OCI-LY1 (cell line): ENCODE results near the gene PPIL4.
"Not testable (repeated sequence)": the region's sequence is repeated elsewhere in the genome, so short reads cannot be mapped to it uniquely, and the experiment has no call there.

ENCODE experiments used
- H2AFZ ChIP-seq: fragments of 200-600 bp; sonication (generic), shearing (Covaris generic); 2 replicates; pipeline ENCODE4 v1.6.0; 2014; ENCODE audit warnings: antibody characterized with exemption, mild to moderate bottlenecking, low read length
- H3F3A ChIP-seq: fragments of 200-600 bp; sonication (generic), shearing (Covaris generic); 2 replicates; pipeline ENCODE4 v1.6.0; 2014; ENCODE audit warnings: mild to moderate bottlenecking, antibody characterized with exemption, low read length, moderate library complexity; ENCODE audit not compliant: insufficient read depth
- H3K27ac ChIP-seq: fragments of 200-600 bp; sonication (generic); 2 replicates; pipeline ENCODE4 v1.5.1; 2014; ENCODE audit warnings: low read length, mixed run types, mild to moderate bottlenecking, low read depth; ENCODE audit not compliant: poor library complexity, severe bottlenecking
- H3K27me3 ChIP-seq: fragments of 200-600 bp; sonication (generic); 2 replicates; pipeline ENCODE4 v1.6.0; 2014; ENCODE audit warnings: antibody characterized with exemption, mild to moderate bottlenecking, low read length, moderate library complexity; ENCODE audit not compliant: insufficient read depth
- H3K36me3 ChIP-seq: fragments of 200-600 bp; sonication (generic); 2 replicates; pipeline ENCODE4 v1.6.1; 2014; ENCODE audit warnings: mild to moderate bottlenecking, antibody characterized with exemption, low read length, moderate library complexity, mixed read lengths; ENCODE audit not compliant: insufficient read depth
- H3K4me1 ChIP-seq: fragments of 200-600 bp; sonication (generic); 2 replicates; pipeline ENCODE4 v1.5.1; 2014; ENCODE audit warnings: mild to moderate bottlenecking, low read length, moderate library complexity; ENCODE audit not compliant: insufficient read depth, severe bottlenecking
- H3K4me2 ChIP-seq: fragments of 200-600 bp; sonication (generic), shearing (Covaris generic); 2 replicates; pipeline ENCODE4 v1.6.1; 2014; ENCODE audit warnings: low read length
- H3K4me3 ChIP-seq: fragments of 200-600 bp; sonication (generic); 2 replicates; pipeline ENCODE4 v1.5.1; 2014; ENCODE audit warnings: low read length, low read depth, mild to moderate bottlenecking, mixed read lengths; ENCODE audit not compliant: poor library complexity, severe bottlenecking
- H3K79me2 ChIP-seq: fragments of 200-600 bp; shearing (Covaris generic); 2 replicates; pipeline ENCODE4 v1.6.1; 2016; ENCODE audit warnings: mixed run types, low read length, mixed read lengths; ENCODE audit not compliant: insufficient read depth
- H3K9ac ChIP-seq: fragments of 200-600 bp; sonication (generic), shearing (Covaris generic); 2 replicates; pipeline ENCODE4 v1.6.1; 2014; ENCODE audit warnings: mild to moderate bottlenecking, low read length, mixed read lengths
- H3K9me2 ChIP-seq: fragments of 200-600 bp; sonication (generic), shearing (Covaris generic); 2 replicates; pipeline ENCODE4 v1.6.1; 2014; ENCODE audit warnings: low read depth, mild to moderate bottlenecking, low read length, mixed read lengths
- H3K9me3 ChIP-seq: fragments of 200-600 bp; shearing (Covaris generic); 2 replicates; pipeline ENCODE4 v1.6.1; 2014; ENCODE audit warnings: low read length, mixed read lengths
- H4K20me1 ChIP-seq: fragments of 200-600 bp; sonication (generic), shearing (Covaris generic); 2 replicates; pipeline ENCODE4 v1.6.0; 2016; ENCODE audit warnings: mild to moderate bottlenecking, low read length; ENCODE audit not compliant: insufficient read depth
- EZH2 ChIP-seq: fragments of 200-600 bp; sonication (generic), shearing (Covaris generic); IDR thresholded peaks from 2 replicates; pipeline ENCODE4 v1.8.0; 2017; ENCODE audit warnings: borderline replicate concordance, mixed run types, mild to moderate bottlenecking, antibody characterized with exemption, low read length, moderate library complexity, mixed read lengths
- TF ChIP-seq, protein P1 (sequence below): fragments of 200-600 bp; sonication (generic), shearing (Covaris generic); IDR thresholded peaks from 2 replicates; pipeline ENCODE4 v1.5.1; 2017; ENCODE audit warnings: mild to moderate bottlenecking, antibody characterized with exemption, low read length, moderate library complexity, mixed read lengths

The PPIL4 gene

DNA sequence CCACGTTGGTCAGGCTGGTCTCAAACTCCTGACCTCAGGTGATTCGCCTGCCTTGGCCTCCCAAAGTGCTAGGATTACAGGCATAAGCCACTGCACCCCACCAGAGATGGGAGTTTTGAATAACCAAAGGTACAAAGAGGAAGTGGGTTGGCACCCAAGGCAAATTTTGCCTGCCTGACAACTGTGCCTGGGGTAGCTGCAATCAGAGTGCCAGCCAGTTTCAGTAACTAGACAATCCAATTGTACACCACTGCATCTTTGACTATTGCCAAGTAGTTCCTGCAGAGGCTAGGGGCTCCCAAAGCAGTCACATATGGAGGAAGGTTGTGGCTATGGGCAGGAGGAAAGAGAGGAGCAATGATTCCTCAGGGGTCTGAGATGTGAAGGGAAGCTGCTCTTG lies 77.7 kb downstream of the PPIL4 start:
- Histone ChIP-seq H3K4me2 (peak overlapping the region; percentile 63), H3K4me3 (peak overlapping the region; percentile 40), H4K20me1 (no peaks in the 10 kb centered on the region), H3K36me3 (peaks cover 34% of the 10 kb centered on the region; the same call in 1 of the 2 replicates), H2AFZ (no peak overlapping the region), H3K27me3 (no peaks in the 10 kb centered on the region), H3K4me1 (peaks cover 85% of the 10 kb centered on the region), H3K9me3 (no peaks in the 10 kb centered on the region), H3F3A (no peaks in the 10 kb centered on the region), H3K9me2 (no peaks in the 10 kb centered on the region), H3K9ac (peak overlapping the region; percentile 74), H3K79me2 (no peaks in the 10 kb centered on the region), H3K27ac (peak overlapping the region; percentile 99)
- TF ChIP-seq EZH2 = no peak
- TF ChIP-seq, protein P1, sequence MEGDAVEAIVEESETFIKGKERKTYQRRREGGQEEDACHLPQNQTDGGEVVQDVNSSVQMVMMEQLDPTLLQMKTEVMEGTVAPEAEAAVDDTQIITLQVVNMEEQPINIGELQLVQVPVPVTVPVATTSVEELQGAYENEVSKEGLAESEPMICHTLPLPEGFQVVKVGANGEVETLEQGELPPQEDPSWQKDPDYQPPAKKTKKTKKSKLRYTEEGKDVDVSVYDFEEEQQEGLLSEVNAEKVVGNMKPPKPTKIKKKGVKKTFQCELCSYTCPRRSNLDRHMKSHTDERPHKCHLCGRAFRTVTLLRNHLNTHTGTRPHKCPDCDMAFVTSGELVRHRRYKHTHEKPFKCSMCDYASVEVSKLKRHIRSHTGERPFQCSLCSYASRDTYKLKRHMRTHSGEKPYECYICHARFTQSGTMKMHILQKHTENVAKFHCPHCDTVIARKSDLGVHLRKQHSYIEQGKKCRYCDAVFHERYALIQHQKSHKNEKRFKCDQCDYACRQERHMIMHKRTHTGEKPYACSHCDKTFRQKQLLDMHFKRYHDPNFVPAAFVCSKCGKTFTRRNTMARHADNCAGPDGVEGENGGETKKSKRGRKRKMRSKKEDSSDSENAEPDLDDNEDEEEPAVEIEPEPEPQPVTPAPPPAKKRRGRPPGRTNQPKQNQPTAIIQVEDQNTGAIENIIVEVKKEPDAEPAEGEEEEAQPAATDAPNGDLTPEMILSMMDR = no peak

DNA sequence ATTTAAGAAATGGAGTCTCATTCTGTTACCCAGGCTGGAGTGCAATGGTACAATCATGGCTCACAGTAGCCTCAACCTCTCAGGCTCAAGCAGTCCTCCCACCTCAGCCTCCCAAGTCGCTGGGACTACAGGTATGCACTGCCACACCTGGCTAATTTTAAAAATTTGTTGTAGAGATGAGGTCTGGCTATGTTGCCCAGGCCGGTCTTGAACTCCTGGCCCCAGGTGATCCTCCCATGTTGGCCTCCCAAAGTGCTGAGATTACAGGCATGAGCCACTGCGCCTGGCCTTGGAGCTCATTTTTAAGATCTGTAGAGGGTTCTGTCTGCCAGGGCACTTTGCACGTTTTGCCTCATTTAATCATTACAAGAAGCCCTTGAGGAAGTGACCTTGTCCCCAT lies 78.6 kb downstream of the PPIL4 start:
- Histone ChIP-seq H3K36me3 (peaks cover 37% of the 10 kb centered on the region; the same call in 1 of the 2 replicates), H3K4me2 (peak overlapping the region; percentile 63), H3K9me2 (no peaks in the 10 kb centered on the region), H4K20me1 (no peaks in the 10 kb centered on the region), H2AFZ (no peak overlapping the region), H3F3A (no peaks in the 10 kb centered on the region), H3K9ac (peak overlapping the region; percentile 67), H3K27me3 (no peaks in the 10 kb centered on the region), H3K4me1 (peaks cover 76% of the 10 kb centered on the region), H3K79me2 (no peaks in the 10 kb centered on the region), H3K27ac (peak overlapping the region; percentile 99), H3K9me3 (no peaks in the 10 kb centered on the region), H3K4me3 (peak overlapping the region; percentile 40)
- no peak for TF ChIP-seq EZH2
- TF ChIP-seq, protein P1 = no peak

DNA sequence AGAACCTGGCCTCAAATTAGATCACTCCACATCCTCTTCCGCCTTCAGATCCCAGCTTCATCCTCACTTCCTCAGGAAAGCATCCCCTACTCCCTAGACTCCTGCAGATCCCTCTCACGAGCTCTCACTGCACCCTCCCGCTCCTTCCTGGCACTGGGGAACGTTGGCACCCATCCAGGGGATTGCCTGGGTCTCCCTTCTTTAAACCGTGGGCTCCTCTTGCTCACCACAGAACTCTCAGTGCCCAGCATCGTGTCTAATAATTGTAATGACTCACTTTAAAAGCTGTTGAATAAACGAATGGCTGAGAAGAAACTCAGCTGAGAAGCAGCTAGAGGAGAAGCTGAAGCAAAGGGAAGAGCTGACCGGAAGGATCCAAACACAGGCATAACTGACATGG lies 81.4 kb downstream of the PPIL4 start:
- peaks cover 47% of the 10 kb centered on the region for H3K4me1 ChIP-seq
- peaks cover 39% of the 10 kb centered on the region for H3K36me3 ChIP-seq
- no peaks in the 10 kb centered on the region for H3F3A ChIP-seq
- TF ChIP-seq EZH2 = no peak
- no peaks in the 10 kb centered on the region for H4K20me1 ChIP-seq
- no peaks in the 10 kb centered on the region for H3K9me3 ChIP-seq
- peak overlapping the region; percentile 99 for H3K27ac ChIP-seq
- H3K4me2 ChIP-seq = no peak overlapping the region
- no peak overlapping the region for H3K4me3 ChIP-seq
- H3K79me2 ChIP-seq = no peaks in the 10 kb centered on the region
- H3K9me2 ChIP-seq = no peaks in the 10 kb centered on the region
- H2AFZ ChIP-seq = no peak overlapping the region
- no peaks in the 10 kb centered on the region for H3K27me3 ChIP-seq
- no peak overlapping the region for H3K9ac ChIP-seq

DNA sequence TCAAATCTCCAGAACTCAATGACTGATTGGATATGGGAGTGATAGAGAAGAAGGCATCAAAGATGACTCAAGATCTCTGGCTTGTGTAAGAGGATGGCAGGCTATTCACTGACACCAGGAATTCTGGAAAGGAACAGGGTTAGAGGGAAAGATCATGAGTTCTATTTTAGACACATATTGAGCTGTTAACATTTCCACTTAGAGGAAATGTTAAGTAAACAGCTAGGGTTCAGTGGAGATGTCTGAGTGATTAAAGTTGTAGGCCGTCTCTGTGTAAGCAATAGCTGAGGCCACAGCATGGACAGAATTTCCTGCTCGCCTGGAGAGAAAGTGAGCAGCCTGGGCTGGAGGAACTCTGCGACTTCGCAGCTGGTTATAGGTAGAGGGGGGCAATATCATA lies 82.1 kb downstream of the PPIL4 start:
- H2AFZ ChIP-seq = no peak overlapping the region
- no peaks in the 10 kb centered on the region for H3F3A ChIP-seq
- H3K4me2 ChIP-seq = no peak overlapping the region
- H3K27ac ChIP-seq = peak overlapping the region; percentile 99
- no peaks in the 10 kb centered on the region for H3K79me2 ChIP-seq
- H3K9ac ChIP-seq = no peak overlapping the region
- peaks cover 44% of the 10 kb centered on the region for H3K36me3 ChIP-seq
- peaks cover 41% of the 10 kb centered on the region for H3K4me1 ChIP-seq
- no peaks in the 10 kb centered on the region for H3K9me2 ChIP-seq
- no peaks in the 10 kb centered on the region for H4K20me1 ChIP-seq
- H3K4me3 ChIP-seq = no peak overlapping the region
- H3K27me3 ChIP-seq = no peaks in the 10 kb centered on the region
- H3K9me3 ChIP-seq = no peaks in the 10 kb centered on the region
- TF ChIP-seq EZH2 = no peak
- TF ChIP-seq, protein P1 = no peak

DNA sequence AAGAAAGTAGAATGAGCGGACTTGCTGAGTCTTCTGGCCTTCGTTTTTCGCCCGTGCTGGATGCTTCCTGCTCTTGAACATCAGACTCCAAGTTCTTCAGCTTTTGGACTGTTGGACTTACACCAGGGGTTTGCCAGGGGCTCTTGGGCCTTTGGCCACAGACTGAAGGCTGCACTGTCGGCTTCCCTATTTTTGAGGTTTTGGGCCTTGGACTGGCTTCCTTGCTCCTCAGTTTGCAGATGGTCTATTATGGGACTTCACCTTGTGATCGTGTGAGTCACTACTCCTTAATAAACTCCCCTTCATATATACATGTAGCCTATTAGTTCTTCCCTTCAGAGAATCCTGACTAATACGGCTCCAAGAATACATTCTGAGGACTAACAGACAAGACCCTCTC lies 83.1 kb downstream of the PPIL4 start:
- not testable (repeated sequence) for H3K9me3 ChIP-seq, H3K9ac ChIP-seq, H3K9me2 ChIP-seq, H2AFZ ChIP-seq, H3K27ac ChIP-seq, H3K79me2 ChIP-seq, H4K20me1 ChIP-seq, H3K4me3 ChIP-seq, H3K27me3 ChIP-seq, H3F3A ChIP-seq, H3K4me2 ChIP-seq
- Histone ChIP-seq H3K4me1 (peaks cover 30% of the 10 kb centered on the region), H3K36me3 (peaks cover 51% of the 10 kb centered on the region)
